NCI-H748 (cell line): ENCODE results near the gene AXL.
"Not testable (repeated sequence)": the region's sequence is repeated elsewhere in the genome, so short reads cannot be mapped to it uniquely, and the experiment has no call there.

Source experiments
- DNase-seq: peaks from one replicate; lab custom pipeline; 2025; ENCODE audit not compliant: unreplicated experiment; lab: John Stamatoyannopoulos, UW

The AXL gene

DNA sequence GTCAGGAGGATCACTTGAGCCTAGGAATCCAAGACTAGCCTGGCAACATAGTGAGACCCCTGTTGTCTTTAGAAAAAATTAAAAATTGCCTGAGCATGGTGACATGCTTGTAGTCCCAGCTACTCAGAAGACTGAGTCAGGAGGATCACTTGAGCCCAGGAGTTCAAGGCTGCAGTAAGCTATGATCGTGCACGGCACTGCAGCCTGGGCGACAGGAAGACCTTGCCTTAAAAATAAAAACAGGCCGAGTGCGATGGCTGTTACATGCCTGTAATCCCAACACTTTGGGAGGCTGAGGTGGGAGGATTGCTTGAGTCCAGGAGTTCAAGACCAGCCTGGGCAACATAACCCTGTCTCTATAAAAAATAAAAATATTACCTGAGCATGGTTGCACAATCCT is 50.5 kb downstream of the AXL start:
- no peak for DNase-seq

DNA sequence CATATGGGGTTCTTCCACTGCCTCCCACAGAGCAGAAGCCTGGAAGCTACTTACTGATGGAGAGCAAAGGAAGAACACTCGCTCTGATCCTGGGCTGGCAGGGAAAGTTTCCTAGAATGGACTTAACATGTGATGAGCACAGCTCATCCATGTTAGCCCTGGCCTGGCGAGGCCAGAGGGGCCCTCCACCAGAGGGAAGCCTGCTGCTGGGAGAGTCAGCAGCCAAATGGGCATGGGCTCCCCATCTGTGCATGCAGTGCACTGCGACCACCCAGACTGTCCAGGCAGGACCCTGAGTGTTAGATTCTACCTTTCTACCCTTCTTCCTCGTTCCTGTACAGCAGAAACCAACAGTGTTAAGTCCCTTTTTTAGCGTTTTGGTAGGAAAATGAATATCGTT is 54.1 kb downstream of the AXL start:
- DNase-seq, result no peak

- no peak for DNase-seq
Measured at GRCh38 chr19:41274802-41275201, 55.8 kb downstream of the AXL start.

GRCh38 chr19:41276231-41276630 is 57.2 kb downstream of the AXL start:
- no peak for DNase-seq

DNA sequence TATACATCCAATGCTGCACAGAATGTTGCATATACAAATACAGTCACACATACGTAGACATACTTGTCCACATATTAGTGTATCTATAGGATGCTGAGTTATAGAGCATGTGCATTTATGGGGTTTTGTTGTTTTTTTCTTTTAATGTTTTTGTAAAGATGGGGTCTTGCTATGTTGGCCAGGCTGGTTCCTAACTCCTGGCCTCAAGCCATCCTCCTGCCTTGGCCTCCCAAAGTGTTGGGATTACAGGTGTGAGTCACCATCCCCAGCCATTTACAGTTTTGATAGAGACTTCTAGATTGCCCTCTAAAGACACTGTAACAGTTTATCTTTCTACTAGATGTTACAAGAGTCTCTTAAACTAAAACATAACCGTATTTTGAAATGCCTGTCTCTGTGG is 59.5 kb downstream of the AXL start:
- DNase-seq, result no peak

DNA sequence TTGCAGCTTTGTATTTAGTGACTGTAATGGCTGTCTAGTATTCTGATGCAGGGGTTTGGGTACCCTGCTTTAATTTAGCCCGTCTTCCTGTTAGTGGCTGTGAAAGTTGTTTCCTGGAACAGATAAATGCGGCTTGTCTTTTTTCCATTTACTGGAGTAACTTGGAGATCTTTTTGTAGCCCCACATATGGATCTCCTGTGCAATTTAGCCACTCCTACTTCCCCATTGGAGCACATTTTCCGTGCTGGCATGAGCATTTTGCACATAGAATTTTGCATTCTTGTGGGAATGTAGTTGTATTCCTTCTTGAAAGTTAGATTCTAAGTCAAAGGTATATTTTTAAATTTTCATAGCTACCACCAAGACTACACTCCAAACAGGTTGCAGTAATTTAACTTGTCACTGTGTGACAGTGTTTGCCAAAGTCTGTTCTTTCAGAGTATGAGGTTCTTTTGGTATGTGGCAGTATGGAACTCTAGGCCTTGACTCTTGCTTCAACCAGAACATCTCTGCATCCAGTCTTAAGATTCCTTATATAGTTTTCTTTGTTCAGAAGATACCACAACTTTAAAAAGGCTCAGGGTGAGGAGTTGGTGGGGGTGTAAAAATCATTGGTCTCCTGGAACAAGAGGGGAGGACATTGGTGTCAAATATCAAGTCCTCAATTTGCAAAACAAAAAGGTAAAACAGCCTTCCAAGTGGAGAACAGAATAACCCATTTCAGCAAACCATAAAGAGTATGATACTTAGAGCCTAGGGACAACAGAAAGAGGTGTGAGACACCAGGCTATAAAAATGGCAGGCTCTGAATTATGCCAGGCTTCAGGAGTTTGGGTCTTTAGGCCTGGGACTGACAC is 69.9 kb downstream of the AXL start:
- DNase-seq, result no peak

DNA sequence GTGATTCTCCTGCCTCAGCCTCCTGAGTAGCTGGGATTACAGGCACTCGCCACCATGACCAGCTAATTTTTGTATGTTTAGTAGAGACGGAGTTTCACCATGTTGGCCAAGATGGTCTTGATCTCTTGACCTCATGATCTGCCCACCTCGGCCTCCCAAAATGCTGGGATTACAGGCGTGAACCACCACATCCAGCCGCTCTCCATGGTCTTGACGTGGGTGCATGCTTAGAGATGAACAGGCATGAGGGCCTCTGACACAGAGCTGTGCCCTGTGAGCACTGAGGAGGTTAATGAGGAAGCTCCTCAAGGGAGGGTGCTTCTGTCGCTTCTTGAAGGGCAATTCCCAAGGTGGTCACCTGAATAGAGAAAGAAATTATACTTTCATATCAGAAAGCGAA is 70.8 kb downstream of the AXL start:
- not testable (repeated sequence) for DNase-seq

DNA sequence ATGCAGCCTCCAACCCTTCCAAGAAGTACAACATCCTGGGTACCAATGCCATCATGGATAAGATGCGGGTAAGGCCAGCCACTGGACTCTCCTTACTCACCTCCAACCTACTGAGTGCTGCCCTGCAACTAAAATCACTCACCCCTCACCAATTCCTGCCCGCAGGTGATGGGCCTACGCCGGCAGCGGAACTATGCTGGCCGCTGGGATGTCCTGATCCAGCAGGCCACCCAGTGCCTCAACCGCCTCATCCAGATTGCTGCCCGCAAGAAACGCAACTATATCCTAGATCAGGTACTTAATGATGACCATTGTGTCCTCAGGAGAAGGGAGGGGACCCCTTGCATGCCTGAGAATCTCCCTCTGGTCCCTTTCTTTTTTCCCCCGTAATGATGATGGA is 75.4 kb downstream of the AXL start:
- no peak for DNase-seq

DNA sequence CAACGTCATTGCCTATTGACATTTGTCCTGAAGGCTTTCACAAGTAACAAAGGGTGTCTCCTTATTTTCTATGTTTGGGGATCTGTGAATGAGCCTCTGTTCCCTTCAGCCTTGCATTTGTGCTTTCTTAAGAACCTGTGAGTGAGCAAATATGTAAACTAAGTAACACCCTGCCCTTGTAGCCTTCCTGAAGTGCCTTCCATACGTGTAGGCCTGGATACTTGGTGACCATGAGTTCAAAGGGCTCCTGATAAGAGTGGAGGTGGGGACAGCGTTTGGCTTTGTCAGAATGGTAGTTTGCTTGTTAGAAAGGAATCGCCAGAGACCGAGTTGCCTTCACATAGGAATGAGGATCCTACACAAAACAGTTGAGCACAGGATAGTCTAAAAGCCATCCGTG is 76.5 kb downstream of the AXL start:
- no peak for DNase-seq

GRCh38 chr19:41296433-41296871 is 77.4 kb downstream of the AXL start:
- DNase-seq, result no peak

GRCh38 chr19:41297628-41298347 is 78.8 kb downstream of the AXL start:
- DNase-seq, result no peak

DNA sequence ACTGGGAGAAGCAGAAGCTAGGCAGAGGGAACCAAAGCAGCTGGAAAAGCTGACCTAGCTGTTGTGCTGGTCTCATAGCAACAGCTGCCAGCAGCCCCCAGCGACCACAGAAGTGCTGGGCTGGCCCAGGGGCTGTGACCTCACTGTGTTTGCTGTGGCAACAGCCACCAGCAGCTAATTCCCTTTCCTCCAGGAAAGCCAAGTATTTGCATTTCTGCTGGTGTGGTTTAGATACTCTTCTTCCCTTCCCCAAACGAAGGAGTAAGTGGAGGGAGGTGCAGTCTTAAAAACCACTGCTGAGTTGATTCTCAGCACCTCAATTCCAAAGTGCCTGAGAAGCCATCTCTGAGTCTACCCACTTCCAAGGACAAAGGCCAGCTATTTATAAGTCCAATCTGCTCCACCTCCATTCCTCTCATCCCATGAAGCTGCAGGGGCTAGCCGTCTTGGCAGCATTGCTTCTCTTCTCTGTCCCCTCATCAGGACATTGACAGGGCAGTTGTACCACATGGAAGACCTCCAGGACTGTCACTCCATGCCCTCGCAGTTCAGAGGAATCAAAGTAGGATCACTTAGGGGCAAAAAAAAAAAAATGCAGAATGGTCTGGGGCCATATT is 79.4 kb downstream of the AXL start:
- DNase-seq, result peak; percentile 27

GRCh38 chr19:41299046-41299754 is 80.2 kb downstream of the AXL start:
- DNase-seq, result no peak

DNA sequence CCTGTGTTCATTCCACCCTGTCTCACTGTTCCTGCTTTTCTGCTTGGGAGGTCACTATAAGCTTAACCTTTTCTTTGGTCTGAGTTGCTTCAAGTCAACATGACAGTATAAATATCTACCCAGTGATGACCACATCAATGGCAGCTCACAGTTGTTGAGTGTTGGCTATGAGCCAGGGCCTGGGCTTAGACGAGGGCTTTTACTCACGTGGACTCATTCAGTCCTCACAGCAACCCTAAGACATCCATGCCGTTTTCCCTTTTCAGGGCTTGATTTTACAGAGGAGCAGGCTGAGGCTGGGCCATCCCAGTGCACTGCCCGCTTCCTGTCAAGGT is 80.7 kb downstream of the AXL start:
- DNase-seq, result no peak

DNA sequence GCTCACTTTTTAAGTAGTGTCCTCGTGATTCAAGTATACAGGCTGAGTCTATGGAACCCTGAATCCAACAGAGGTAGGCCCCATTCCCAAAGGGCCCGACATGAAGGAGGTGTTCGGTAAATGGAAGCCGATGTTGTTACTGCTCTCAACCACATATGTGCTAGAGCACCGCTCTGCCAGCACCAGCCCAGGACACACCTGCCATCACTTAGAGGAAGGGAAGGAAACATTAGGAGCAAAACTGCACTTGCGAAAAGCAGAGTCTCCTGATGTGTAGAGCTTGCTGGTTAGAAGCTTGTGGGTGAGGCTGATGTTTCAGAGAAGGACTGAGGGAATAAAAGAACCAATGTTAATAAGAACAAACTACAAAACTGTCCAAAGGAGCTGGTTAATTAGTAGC is 81.5 kb downstream of the AXL start:
- no peak for DNase-seq

- no peak for DNase-seq
Measured at GRCh38 chr19:41302624-41303351, 83.8 kb downstream of the AXL start.

GRCh38 chr19:41303954-41304353 is 84.9 kb downstream of the AXL start:
- DNase-seq, result no peak

- no peak for DNase-seq
Measured at GRCh38 chr19:41304706-41305483, 85.9 kb downstream of the AXL start.

DNA sequence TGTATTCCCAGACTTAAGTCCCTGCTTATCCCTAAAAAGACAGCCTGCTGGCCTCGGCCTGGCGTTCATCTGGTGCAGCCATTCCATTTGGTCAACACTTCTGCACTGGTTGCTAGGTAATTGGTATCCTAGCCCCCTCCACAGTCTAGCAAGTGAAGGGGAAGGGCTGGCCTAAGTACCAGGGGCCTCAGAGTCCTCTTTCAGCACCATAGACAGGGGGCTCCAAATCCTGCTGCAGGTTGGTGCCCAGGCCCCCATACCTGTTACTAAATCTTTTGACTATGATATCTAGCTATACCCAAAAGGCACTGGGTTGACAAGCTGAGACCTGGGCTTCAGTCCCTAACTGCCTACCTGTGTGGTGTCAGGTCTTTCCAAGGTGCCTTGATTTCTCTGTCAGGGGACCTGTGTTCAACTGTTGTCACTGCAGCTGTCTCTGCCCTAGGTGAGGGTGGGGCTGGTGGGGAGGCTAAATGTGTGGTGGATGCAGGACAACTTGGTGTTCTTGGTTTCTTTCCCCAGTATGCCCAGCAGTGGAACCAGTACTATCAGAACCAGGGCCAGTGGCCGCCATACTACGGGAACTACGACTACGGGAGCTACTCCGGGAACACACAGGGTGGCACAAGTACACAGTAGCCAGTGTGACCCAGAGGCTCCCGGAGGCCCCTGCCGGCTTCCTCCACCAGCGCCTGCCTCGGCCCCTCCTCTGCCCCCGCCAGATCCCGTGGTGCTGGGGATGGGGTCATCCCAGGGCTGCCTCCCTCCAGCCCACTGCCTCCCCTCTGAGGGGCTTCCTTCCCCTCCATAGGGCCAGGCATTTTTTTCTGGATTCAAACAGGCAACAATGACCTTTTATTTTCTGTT is 87.1 kb downstream of the AXL start:
- no peak for DNase-seq
